Mucosa of descending colon (tissue), 3 donors: ENCODE results near the gene LINS1. TPM values are rescaled to one million over a fixed set of nuclear protein-coding genes. Genes with fewer than 3 reads are reported as not detected.

Source experiments
- ATAC-seq: fragments of 200-7000 bp; cut with Tn5 transposase; one replicate; pipeline ENCODE4 v1.9.1; 2020; ENCODE audit warnings: mild to moderate bottlenecking, moderate library complexity
- DNase-seq, 3 donors: peaks; one replicate each; pipeline ENCODE4 v3.0.0-alpha.2; 2020
- H3K36me3 ChIP-seq: fragments of 200-600 bp; one replicate; pipeline ENCODE4 v1.8.0; 2021; ENCODE audit warnings: low read depth, mild to moderate bottlenecking
- H3K4me1 ChIP-seq: fragments of 200-600 bp; one replicate; pipeline ENCODE4 v1.8.0; 2021; ENCODE audit warnings: low read depth, mild to moderate bottlenecking
- H3K4me3 ChIP-seq: fragments of 200-600 bp; one replicate; pipeline ENCODE4 v1.8.0; 2021; ENCODE audit warnings: mild to moderate bottlenecking
- H3K9me3 ChIP-seq: fragments of 200-600 bp; one replicate; pipeline ENCODE4 v1.8.0; 2021; ENCODE audit warnings: mild to moderate bottlenecking
- intact Hi-C, 2 donors: fragments of 100-400 bp; cut with DNase I in 1 of 2; cut with micrococcal nuclease in 1 of 2; formaldehyde crosslinking; loops; one replicate each; pipeline versions ENCODE4 v1.11.0 to v1.11.1; 2022; cut with DNase I, micrococcal nuclease
- total RNA-seq, 3 donors: library from RNA; stranded (reverse); fragmentation: NEBNext Ultra II Directional in 2 of 3; extraction: Animal tissue kit (Norgen Biotek cat#: 25700) in 2 of 3; gene quantifications; one replicate each; pipeline versions ENCODE4 v1.2.1 to v1.2.4, GENCODE V29; 2021 to 2023
- TF ChIP-seq, protein P1 (sequence below): fragments of 200-600 bp; IDR thresholded peaks from one replicate; pipeline ENCODE4 v1.8.0; 2022; ENCODE audit warnings: antibody characterized with exemption, mild to moderate bottlenecking
- donor health status: DM: no; HTN: no; CAD: no; lungs with moderate emphysema.
- donor health status: DM: no; HTN: no; CAD: no.
- donor health status: DM: no; HTN: yes; CAD: no.

Gene LINS1
- total RNA-seq, 3 donors from 2014 or later = 18.6 to 32.0 (median 24.2) TPM

DNA sequence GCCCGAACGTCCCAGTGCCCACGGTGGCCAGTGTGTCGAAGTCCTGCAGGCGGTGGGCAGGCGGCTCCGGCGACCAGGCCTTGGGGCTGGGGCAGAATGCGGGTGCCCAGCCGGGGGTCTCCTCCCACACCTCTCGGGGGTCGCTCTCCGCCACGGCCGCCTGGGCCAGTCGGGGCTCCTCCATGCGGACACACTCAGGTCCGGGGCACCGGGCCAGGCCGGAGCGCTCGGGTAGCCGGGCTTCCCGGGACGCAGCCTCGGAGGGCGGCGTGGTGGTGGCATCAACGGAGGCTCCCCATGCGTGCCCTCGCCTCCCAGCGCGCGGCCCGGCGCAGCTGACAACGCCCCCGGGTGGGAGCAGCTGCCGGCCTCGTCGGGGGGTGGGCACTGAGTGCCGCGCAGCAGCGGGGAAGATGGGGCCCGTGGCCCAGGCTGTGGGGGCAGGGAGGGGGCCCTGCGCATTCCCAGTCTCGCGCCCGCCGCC, 43.2 kb downstream of the LINS1 start:
- TF ChIP-seq, protein P1, sequence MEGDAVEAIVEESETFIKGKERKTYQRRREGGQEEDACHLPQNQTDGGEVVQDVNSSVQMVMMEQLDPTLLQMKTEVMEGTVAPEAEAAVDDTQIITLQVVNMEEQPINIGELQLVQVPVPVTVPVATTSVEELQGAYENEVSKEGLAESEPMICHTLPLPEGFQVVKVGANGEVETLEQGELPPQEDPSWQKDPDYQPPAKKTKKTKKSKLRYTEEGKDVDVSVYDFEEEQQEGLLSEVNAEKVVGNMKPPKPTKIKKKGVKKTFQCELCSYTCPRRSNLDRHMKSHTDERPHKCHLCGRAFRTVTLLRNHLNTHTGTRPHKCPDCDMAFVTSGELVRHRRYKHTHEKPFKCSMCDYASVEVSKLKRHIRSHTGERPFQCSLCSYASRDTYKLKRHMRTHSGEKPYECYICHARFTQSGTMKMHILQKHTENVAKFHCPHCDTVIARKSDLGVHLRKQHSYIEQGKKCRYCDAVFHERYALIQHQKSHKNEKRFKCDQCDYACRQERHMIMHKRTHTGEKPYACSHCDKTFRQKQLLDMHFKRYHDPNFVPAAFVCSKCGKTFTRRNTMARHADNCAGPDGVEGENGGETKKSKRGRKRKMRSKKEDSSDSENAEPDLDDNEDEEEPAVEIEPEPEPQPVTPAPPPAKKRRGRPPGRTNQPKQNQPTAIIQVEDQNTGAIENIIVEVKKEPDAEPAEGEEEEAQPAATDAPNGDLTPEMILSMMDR = no peak
- Histone ChIP-seq H3K4me3 (no peak overlapping the region), H3K36me3 (no peaks in the 10 kb centered on the region), H3K4me1 (no peaks in the 10 kb centered on the region), H3K9me3 (no peaks in the 10 kb centered on the region)
- ATAC-seq (no peak), DNase-seq (no peak)
- intact Hi-C loops = no loop called here

- Histone ChIP-seq H3K4me1 (no peaks in the 10 kb centered on the region), H3K36me3 (no peaks in the 10 kb centered on the region), H3K9me3 (no peaks in the 10 kb centered on the region), H3K4me3 (no peak overlapping the region)
- TF ChIP-seq, protein P1 = no peak
- DNase-seq (no peak), ATAC-seq (no peak)
- intact Hi-C loops = no loop called here
Observed at GRCh38 chr15:100553468-100553867, 48.5 kb downstream of the LINS1 start.

DNA sequence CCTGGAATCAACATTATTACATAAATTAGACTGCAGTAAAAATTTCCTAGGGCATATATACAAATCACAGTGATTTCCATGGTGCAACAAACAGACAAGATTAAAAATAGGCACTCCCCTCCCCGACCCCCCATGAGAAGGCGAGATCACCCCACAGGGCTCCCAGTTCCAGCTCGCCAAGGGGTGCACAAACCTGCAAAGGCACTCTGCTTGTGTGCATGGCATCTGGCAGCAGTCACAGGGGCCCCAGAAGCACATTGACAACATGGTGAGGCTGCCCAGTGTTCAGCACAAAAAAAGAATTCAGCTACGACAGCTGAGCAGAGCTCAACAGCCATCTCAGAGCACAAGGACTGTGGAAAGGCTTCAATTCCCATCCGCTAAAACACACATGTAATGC, 54.0 kb downstream of the LINS1 start:
- no peak overlapping the region for H3K4me3 ChIP-seq
- H3K9me3 ChIP-seq = no peaks in the 10 kb centered on the region
- intact Hi-C loops = no loop called here
- no peaks in the 10 kb centered on the region for H3K4me1 ChIP-seq
- ATAC-seq = no peak
- TF ChIP-seq, protein P1 = no peak
- DNase-seq = no peak
- H3K36me3 ChIP-seq = no peaks in the 10 kb centered on the region

DNA sequence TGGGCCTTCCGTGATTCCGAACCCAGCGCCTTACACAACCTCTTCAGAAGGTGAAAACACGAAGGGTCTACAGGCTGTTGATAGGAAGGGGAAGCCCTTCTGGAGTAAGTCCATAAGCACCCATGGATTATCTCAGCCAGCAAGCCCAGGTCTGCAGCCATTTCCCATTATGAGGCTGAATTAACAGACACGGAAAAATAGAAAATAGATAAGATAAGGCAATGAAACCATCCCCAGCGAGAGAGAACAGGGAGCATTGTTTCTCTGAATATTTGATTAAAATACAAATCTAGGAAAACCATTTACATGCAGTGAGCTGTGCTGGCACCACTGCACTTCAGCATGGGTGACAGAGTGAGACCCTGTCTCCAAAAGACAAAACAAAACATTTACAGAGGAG, 57.0 kb downstream of the LINS1 start:
- no peaks in the 10 kb centered on the region for H3K4me1 ChIP-seq
- intact Hi-C loops = no loop called here

GRCh38 chr15:100544338-100544841, 57.6 kb downstream of the LINS1 start:
- intact Hi-C loops = no loop called here
- Histone ChIP-seq H3K4me1 (no peaks in the 10 kb centered on the region), H3K4me3 (no peak overlapping the region), H3K9me3 (no peaks in the 10 kb centered on the region), H3K36me3 (no peaks in the 10 kb centered on the region)
- no peak for DNase-seq
- TF ChIP-seq, protein P1 = no peak
- no peak for ATAC-seq

More for the DNA sequence above, 57.0 kb downstream of the LINS1 start:
- no peak for DNase-seq
- H3K9me3 ChIP-seq = no peaks in the 10 kb centered on the region
- TF ChIP-seq, protein P1 = no peak
- ATAC-seq = no peak
- no peak overlapping the region for H3K4me3 ChIP-seq
- no peaks in the 10 kb centered on the region for H3K36me3 ChIP-seq

GRCh38 chr15:100542290-100542689, 59.7 kb downstream of the LINS1 start:
- ATAC-seq (no peak), DNase-seq (no peak)
- intact Hi-C loops = no loop called here
- Histone ChIP-seq H3K4me3 (no peak overlapping the region), H3K36me3 (no peaks in the 10 kb centered on the region), H3K9me3 (no peaks in the 10 kb centered on the region), H3K4me1 (no peaks in the 10 kb centered on the region)
- TF ChIP-seq, protein P1 = no peak
